ENCODE data around the gene EWSR1. TPM values are rescaled to one million over a fixed set of nuclear protein-coding genes. Genes with fewer than 3 reads are reported as not detected.

EWSR1 gene
- total RNA-seq, 4 donors from 2014 or later, result 128 to 169 (median 149) TPM

DNA sequence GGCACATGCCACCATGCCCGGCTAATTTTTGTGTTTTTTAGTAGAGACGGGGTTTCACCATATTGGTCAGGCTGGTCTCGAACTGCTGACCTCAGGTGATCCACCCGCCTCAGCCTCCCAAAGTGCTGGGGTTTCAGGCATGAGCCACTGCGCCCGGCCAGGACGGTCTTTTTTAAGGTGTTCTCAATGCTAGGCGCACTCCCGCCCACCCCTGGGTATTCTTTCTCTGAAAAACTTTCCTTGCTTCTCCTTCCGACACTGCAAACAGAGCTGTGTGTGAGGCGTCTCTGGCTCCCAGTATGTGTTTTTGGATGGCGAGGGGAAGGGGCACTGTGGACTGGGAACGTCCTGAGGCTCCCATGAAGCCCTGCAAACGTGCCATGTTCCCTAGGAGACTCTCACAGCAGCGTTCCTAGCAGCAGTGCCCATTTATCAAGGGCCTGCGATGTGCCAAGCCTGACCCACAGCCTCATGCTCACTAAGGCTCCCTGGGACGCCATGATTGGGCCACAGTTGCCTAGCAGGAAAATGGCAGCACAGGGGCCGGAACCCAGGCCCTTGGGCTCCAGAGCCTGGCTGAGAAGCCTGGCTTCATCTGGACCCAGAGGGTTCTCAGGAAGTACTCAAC, 49.9 kb downstream of the EWSR1 start:
- 93 to 94% methylated on average over 14 to 18 of the region's 18 CpGs for WGBS, 2 donors
- DNase-seq (ENCODE audit: low spot score in 2 of 2), result no peak

GRCh38 chr22:29319072-29319471, 51.0 kb downstream of the EWSR1 start:
- WGBS, 2 donors, result 86 to 92% methylated on average over 2 of the region's 2 CpGs
- TF ChIP-seq POLR2A (IDR thresholded peaks at IDR 0.05) (no peak), CTCF (IDR thresholded peaks at IDR 0.05) (no peak)
- no peak for DNase-seq (ENCODE audit: low spot score in 2 of 2)
- intact Hi-C loops (cut with DNase I; ENCODE audit: low total_unique reads), result no loop called here
- no peak overlapping the region for H3K4me3 ChIP-seq (ENCODE audit: low read depth, poor library complexity, severe bottlenecking)

More for the DNA sequence above, 49.9 kb downstream of the EWSR1 start:
- H3K4me3 ChIP-seq (ENCODE audit: low read depth, poor library complexity, severe bottlenecking), result no peak overlapping the region
- intact Hi-C loops (cut with DNase I; ENCODE audit: low total_unique reads), result no loop called here
- TF ChIP-seq POLR2A (IDR thresholded peaks at IDR 0.05), result no peak

DNA sequence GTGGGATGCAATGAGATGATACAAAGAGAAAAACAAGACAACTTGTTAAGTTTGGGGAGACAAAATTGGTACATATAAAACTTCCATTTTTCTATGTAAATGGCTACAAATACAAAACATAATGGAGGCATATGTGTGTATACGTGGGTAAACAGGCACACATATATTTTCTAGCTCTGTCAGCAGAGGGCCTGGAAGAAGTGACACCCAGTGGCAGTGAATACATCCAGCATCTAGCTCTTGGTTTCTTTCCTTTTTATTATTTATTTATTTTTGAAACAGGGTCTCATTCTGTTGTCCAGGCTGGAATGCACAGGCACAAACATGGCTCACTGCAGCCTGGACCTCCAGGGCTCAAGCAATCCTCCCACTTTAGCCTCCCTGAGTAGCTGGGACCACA, 52.5 kb downstream of the EWSR1 start:
- TF ChIP-seq CTCF (IDR thresholded peaks at IDR 0.05) (no peak), POLR2A (IDR thresholded peaks at IDR 0.05) (no peak)
- 52 to 74% methylated on average over 1 of the region's 1 CpG for WGBS, 2 donors
- intact Hi-C loops (cut with DNase I; ENCODE audit: low total_unique reads), result no loop called here
- H3K4me3 ChIP-seq (ENCODE audit: low read depth, poor library complexity, severe bottlenecking), result no peak overlapping the region
- no peak for DNase-seq (ENCODE audit: low spot score in 2 of 2)

- intact Hi-C loops (cut with DNase I; ENCODE audit: low total_unique reads), result no loop called here
- no peak overlapping the region for H3K4me3 ChIP-seq (ENCODE audit: low read depth, poor library complexity, severe bottlenecking)
- no peak for DNase-seq (ENCODE audit: low spot score in 2 of 2)
- no peak for TF ChIP-seq POLR2A (IDR thresholded peaks at IDR 0.05)
These were observed 55.6 kb downstream of the EWSR1 start for GRCh38 chr22:29323641-29324040.

DNA sequence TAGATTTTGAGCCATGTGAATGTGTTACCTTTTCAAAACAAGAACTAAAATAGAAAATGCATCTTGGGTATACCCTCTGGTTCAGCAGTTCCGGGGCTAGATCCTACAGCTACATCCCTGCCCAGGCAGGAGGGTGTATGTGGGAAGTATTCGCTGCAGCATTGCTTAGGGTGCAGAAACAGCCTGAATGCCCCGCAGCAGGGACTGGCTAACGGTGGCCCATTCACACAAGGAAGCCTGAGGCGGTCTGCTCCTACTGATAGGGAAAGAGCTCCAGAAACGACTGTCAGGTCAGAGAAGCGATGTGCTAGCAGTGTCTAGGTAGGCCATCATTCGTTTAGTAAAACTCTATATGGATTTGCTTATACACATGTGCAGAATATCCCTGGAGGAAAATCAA, 57.3 kb downstream of the EWSR1 start:
- TF ChIP-seq POLR2A (IDR thresholded peaks at IDR 0.05) (no peak), CTCF (IDR thresholded peaks at IDR 0.05) (no peak)
- no peak for DNase-seq (ENCODE audit: low spot score in 2 of 2)
- 76 to 83% methylated on average over 8 of the region's 8 CpGs for WGBS, 2 donors
- intact Hi-C loops (cut with DNase I; ENCODE audit: low total_unique reads), result no loop called here
- H3K4me3 ChIP-seq (ENCODE audit: low read depth, poor library complexity, severe bottlenecking), result no peak overlapping the region

DNA sequence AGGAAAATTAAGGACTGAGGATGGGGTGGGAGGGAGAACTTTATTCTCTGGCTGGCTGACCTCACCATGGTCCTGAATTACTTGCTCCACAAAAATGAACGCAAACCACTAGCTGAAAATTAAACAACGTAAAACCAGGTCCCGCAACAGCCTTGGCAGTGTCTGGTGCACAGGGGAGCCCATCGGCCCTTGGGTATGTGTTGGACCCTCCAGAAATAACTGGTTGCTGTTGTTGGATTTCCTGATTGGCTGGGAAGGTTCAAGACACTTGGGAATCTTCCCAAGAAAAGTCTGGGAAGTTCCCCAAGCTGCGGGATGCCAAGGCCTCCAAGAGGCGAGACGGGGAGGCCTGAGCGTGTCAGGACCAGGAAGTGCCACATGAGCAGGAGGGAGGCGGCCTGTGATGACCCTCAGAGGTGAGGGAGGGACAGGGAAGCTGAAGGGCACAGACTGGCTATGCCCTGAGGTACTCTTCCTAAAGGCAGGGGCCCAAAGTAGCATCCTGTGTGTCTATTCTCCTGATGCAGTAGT, 57.8 kb downstream of the EWSR1 start:
- WGBS, 2 donors, result 35 to 44% methylated on average over 9 of the region's 9 CpGs
- no peak overlapping the region for H3K4me3 ChIP-seq (ENCODE audit: low read depth, poor library complexity, severe bottlenecking)
- TF ChIP-seq CTCF (IDR thresholded peaks at IDR 0.05) (no peak), POLR2A (IDR thresholded peaks at IDR 0.05) (no peak)
- intact Hi-C loops (cut with DNase I; ENCODE audit: low total_unique reads), result no loop called here
- DNase-seq (ENCODE audit: low spot score in 2 of 2), result no peak

GRCh38 chr22:29326481-29326880, 58.4 kb downstream of the EWSR1 start:
- intact Hi-C loops (cut with DNase I; ENCODE audit: low total_unique reads), result no loop called here
- DNase-seq (ENCODE audit: low spot score in 2 of 2), result no peak
- TF ChIP-seq POLR2A (IDR thresholded peaks at IDR 0.05) (no peak), CTCF (IDR thresholded peaks at IDR 0.05) (no peak)
- 90 to 93% methylated on average over 10 of the region's 10 CpGs for WGBS, 2 donors
- H3K4me3 ChIP-seq (ENCODE audit: low read depth, poor library complexity, severe bottlenecking), result no peak overlapping the region
